Cardiac fibroblast (primary cell): ENCODE measurements around the gene CORO2A.

ENCODE experiments used
- DNase-seq, 2 donors: peaks; one replicate each; pipeline versions ENCODE4 v3.0.0 to v3.0.0-alpha.2; 2010; ENCODE audit warnings: low read depth in 2 of 2
- H3K4me3 ChIP-seq, 2 donors: replicated peaks in 1 of 2; 1 replicate in 1 of 2; 2 replicates in 1 of 2; pipeline ENCODE4 v1.5.1; 2011; ENCODE audit warnings: low read depth in 2 of 2, low read length in 2 of 2, mild to moderate bottlenecking in 2 of 2, moderate library complexity in 1 of 2
- CTCF ChIP-seq: IDR thresholded peaks from one replicate; pipeline ENCODE4 v1.5.1; 2011; ENCODE audit warnings: low read depth, mild to moderate bottlenecking, low read length, inconsistent platforms

The CORO2A gene

GRCh38 chr9:98158071-98158831 lies 34.2 kb downstream of the CORO2A start:
- no peak for DNase-seq
- H3K4me3 ChIP-seq, result no peak overlapping the region
- TF ChIP-seq CTCF, result no peak

- no peak overlapping the region for H3K4me3 ChIP-seq
- DNase-seq, result no peak
- no peak for TF ChIP-seq CTCF
Observed at GRCh38 chr9:98157372-98157771, 35.1 kb downstream of the CORO2A start.

- TF ChIP-seq CTCF, result no peak
- no peak for DNase-seq
- H3K4me3 ChIP-seq, result no peak overlapping the region
Observed at GRCh38 chr9:98154678-98155077, 37.8 kb downstream of the CORO2A start.

- DNase-seq, result no peak
- no peak for TF ChIP-seq CTCF
Observed at GRCh38 chr9:98152526-98152925, 39.9 kb downstream of the CORO2A start.

GRCh38 chr9:98150721-98151120 lies 41.7 kb downstream of the CORO2A start:
- DNase-seq, result no peak
- TF ChIP-seq CTCF, result no peak
- no peak overlapping the region for H3K4me3 ChIP-seq

More at GRCh38 chr9:98152526-98152925, 39.9 kb downstream of the CORO2A start:
- no peak overlapping the region for H3K4me3 ChIP-seq

GRCh38 chr9:98150164-98150563 lies 42.3 kb downstream of the CORO2A start:
- no peak for DNase-seq
- no peak overlapping the region for H3K4me3 ChIP-seq
- no peak for TF ChIP-seq CTCF

- no peak for TF ChIP-seq CTCF
- DNase-seq, result no peak
- no peak overlapping the region for H3K4me3 ChIP-seq
Observed at GRCh38 chr9:98149422-98149821, 43.0 kb downstream of the CORO2A start.
